ENCODE measurements around the gene MAD1L1. TPM values are rescaled to one million over a fixed set of nuclear protein-coding genes. Genes with fewer than 3 reads are reported as not detected.
"Not testable (repeated sequence)": the region's sequence is repeated elsewhere in the genome, so short reads cannot be mapped to it uniquely, and the experiment has no call there.

Gene MAD1L1
- total RNA-seq, 2 donors from 2014 or later = 81.3 to 115 TPM

GRCh38 chr7:1976521-1976920 is 256.2 kb downstream of the MAD1L1 start:
- not testable (repeated sequence) for H3K9me3 ChIP-seq (ENCODE audit: control insufficient read depth, low read length, poor library complexity, severe bottlenecking); H3K27ac Mint-ChIP-seq; H3K4me1 Mint-ChIP-seq; H3K36me3 Mint-ChIP-seq (ENCODE audit: low read depth); ATAC-seq; H3K27me3 Mint-ChIP-seq; DNase-seq; H3K4me3 Mint-ChIP-seq

GRCh38 chr7:1975581-1975980 is 257.2 kb downstream of the MAD1L1 start:
- Mint-ChIP-seq H3K27ac (no peak overlapping the region), H3K36me3 (ENCODE audit: low read depth) (peaks cover 3% of the 10 kb centered on the region), H3K27me3 (no peaks in the 10 kb centered on the region), H3K4me3 (no peak overlapping the region), H3K4me1 (peaks cover 6% of the 10 kb centered on the region)
- ATAC-seq (no peak), DNase-seq (no peak)
- no peaks in the 10 kb centered on the region for H3K9me3 ChIP-seq (ENCODE audit: control insufficient read depth, low read length, poor library complexity, severe bottlenecking)

GRCh38 chr7:1975179-1975578 is 257.6 kb downstream of the MAD1L1 start:
- no peak overlapping the region for H3K4me3 Mint-ChIP-seq
- H3K4me1 Mint-ChIP-seq = peaks cover 6% of the 10 kb centered on the region
- no peaks in the 10 kb centered on the region for H3K27me3 Mint-ChIP-seq
- H3K9me3 ChIP-seq (ENCODE audit: control insufficient read depth, low read length, poor library complexity, severe bottlenecking) = no peaks in the 10 kb centered on the region
- ATAC-seq (no peak), DNase-seq (no peak)
- peaks cover 3% of the 10 kb centered on the region for H3K36me3 Mint-ChIP-seq (ENCODE audit: low read depth)
- no peak overlapping the region for H3K27ac Mint-ChIP-seq

GRCh38 chr7:1974290-1975101 is 258.2 kb downstream of the MAD1L1 start:
- Mint-ChIP-seq H3K27ac (peak overlapping the region; percentile 82), H3K36me3 (ENCODE audit: low read depth) (peaks cover 3% of the 10 kb centered on the region), H3K4me3 (no peak overlapping the region), H3K27me3 (no peaks in the 10 kb centered on the region), H3K4me1 (peaks cover 11% of the 10 kb centered on the region)
- no peak for DNase-seq
- no peak for ATAC-seq
- no peaks in the 10 kb centered on the region for H3K9me3 ChIP-seq (ENCODE audit: control insufficient read depth, low read length, poor library complexity, severe bottlenecking)

GRCh38 chr7:1973321-1974251 is 259.2 kb downstream of the MAD1L1 start:
- no peaks in the 10 kb centered on the region for H3K9me3 ChIP-seq (ENCODE audit: control insufficient read depth, low read length, poor library complexity, severe bottlenecking)
- Mint-ChIP-seq H3K4me1 (peaks cover 13% of the 10 kb centered on the region), H3K36me3 (ENCODE audit: low read depth) (peaks cover 3% of the 10 kb centered on the region), H3K4me3 (no peak overlapping the region), H3K27me3 (no peaks in the 10 kb centered on the region), H3K27ac (peak overlapping the region; percentile 82)
- DNase-seq = no peak
- no peak for ATAC-seq

GRCh38 chr7:1972744-1973143 is 260.0 kb downstream of the MAD1L1 start:
- no peak overlapping the region for H3K27ac Mint-ChIP-seq
- no peak for ATAC-seq
- H3K4me1 Mint-ChIP-seq = peaks cover 13% of the 10 kb centered on the region
- DNase-seq = no peak
- no peaks in the 10 kb centered on the region for H3K27me3 Mint-ChIP-seq
- H3K9me3 ChIP-seq (ENCODE audit: control insufficient read depth, low read length, poor library complexity, severe bottlenecking) = no peaks in the 10 kb centered on the region
- no peak overlapping the region for H3K4me3 Mint-ChIP-seq
- peaks cover 3% of the 10 kb centered on the region for H3K36me3 Mint-ChIP-seq (ENCODE audit: low read depth)

- H3K27ac Mint-ChIP-seq = no peak overlapping the region
- ATAC-seq (no peak), DNase-seq (no peak)
Measured at GRCh38 chr7:1971946-1972654, 260.6 kb downstream of the MAD1L1 start.

GRCh38 chr7:1970895-1971294 is 261.9 kb downstream of the MAD1L1 start:
- no peak overlapping the region for H3K4me3 Mint-ChIP-seq
- no peak for ATAC-seq
- peaks cover 15% of the 10 kb centered on the region for H3K4me1 Mint-ChIP-seq
- no peak for DNase-seq
- no peak overlapping the region for H3K27ac Mint-ChIP-seq
- H3K9me3 ChIP-seq (ENCODE audit: control insufficient read depth, low read length, poor library complexity, severe bottlenecking) = no peaks in the 10 kb centered on the region
- no peaks in the 10 kb centered on the region for H3K27me3 Mint-ChIP-seq
- H3K36me3 Mint-ChIP-seq (ENCODE audit: low read depth) = peaks cover 3% of the 10 kb centered on the region

More at GRCh38 chr7:1971946-1972654, 260.6 kb downstream of the MAD1L1 start:
- no peaks in the 10 kb centered on the region for H3K9me3 ChIP-seq (ENCODE audit: control insufficient read depth, low read length, poor library complexity, severe bottlenecking)
- peaks cover 16% of the 10 kb centered on the region for H3K4me1 Mint-ChIP-seq
- H3K4me3 Mint-ChIP-seq = no peak overlapping the region
- H3K27me3 Mint-ChIP-seq = no peaks in the 10 kb centered on the region
- H3K36me3 Mint-ChIP-seq (ENCODE audit: low read depth) = peaks cover 3% of the 10 kb centered on the region

- H3K27ac Mint-ChIP-seq; ATAC-seq; H3K36me3 Mint-ChIP-seq (ENCODE audit: low read depth); H3K9me3 ChIP-seq (ENCODE audit: control insufficient read depth, low read length, poor library complexity, severe bottlenecking); H3K4me3 Mint-ChIP-seq; H3K27me3 Mint-ChIP-seq; DNase-seq: not testable (repeated sequence)
- H3K4me1 Mint-ChIP-seq = peaks cover 15% of the 10 kb centered on the region
Measured at GRCh38 chr7:1970285-1970660, 262.5 kb downstream of the MAD1L1 start.

GRCh38 chr7:1969459-1970284 is 263.1 kb downstream of the MAD1L1 start:
- ATAC-seq (no peak), DNase-seq (peak in 1 of 3 donors; percentile 6)
- Mint-ChIP-seq H3K36me3 (ENCODE audit: low read depth) (peaks cover 3% of the 10 kb centered on the region), H3K27me3 (no peaks in the 10 kb centered on the region), H3K4me3 (no peak overlapping the region), H3K27ac (no peak overlapping the region), H3K4me1 (peaks cover 15% of the 10 kb centered on the region)
- no peaks in the 10 kb centered on the region for H3K9me3 ChIP-seq (ENCODE audit: control insufficient read depth, low read length, poor library complexity, severe bottlenecking)

GRCh38 chr7:1968397-1969111 is 264.2 kb downstream of the MAD1L1 start:
- peaks cover 12% of the 10 kb centered on the region for H3K4me1 Mint-ChIP-seq
- H3K9me3 ChIP-seq (ENCODE audit: control insufficient read depth, low read length, poor library complexity, severe bottlenecking) = no peaks in the 10 kb centered on the region
- no peak overlapping the region for H3K27ac Mint-ChIP-seq
- ATAC-seq (no peak), DNase-seq (peak in 1 of 3 donors; percentile 2)
- H3K27me3 Mint-ChIP-seq = no peaks in the 10 kb centered on the region
- H3K36me3 Mint-ChIP-seq (ENCODE audit: low read depth) = no peaks in the 10 kb centered on the region
- H3K4me3 Mint-ChIP-seq = no peak overlapping the region

Measured in T-helper 17 cell (primary cell).